NCI-H748 treated with DMSO at 0.1 percent for 48 hours (cell line): ENCODE data around the gene TCEA2.

Source experiments
- DNase-seq: peaks from one replicate; lab custom pipeline; 2025; lab: John Stamatoyannopoulos, UW

The TCEA2 gene

GRCh38 chr20:64035933-64036345 is 27.1 kb upstream of the TCEA2 start, which contains the start of gene C20orf204:
Gene C20orf204, plus strand, starts transcription at chr20:64036182. Its CDS starts 142 bp downstream, at chr20:64036324.
- DNase-seq: no peak

DNA sequence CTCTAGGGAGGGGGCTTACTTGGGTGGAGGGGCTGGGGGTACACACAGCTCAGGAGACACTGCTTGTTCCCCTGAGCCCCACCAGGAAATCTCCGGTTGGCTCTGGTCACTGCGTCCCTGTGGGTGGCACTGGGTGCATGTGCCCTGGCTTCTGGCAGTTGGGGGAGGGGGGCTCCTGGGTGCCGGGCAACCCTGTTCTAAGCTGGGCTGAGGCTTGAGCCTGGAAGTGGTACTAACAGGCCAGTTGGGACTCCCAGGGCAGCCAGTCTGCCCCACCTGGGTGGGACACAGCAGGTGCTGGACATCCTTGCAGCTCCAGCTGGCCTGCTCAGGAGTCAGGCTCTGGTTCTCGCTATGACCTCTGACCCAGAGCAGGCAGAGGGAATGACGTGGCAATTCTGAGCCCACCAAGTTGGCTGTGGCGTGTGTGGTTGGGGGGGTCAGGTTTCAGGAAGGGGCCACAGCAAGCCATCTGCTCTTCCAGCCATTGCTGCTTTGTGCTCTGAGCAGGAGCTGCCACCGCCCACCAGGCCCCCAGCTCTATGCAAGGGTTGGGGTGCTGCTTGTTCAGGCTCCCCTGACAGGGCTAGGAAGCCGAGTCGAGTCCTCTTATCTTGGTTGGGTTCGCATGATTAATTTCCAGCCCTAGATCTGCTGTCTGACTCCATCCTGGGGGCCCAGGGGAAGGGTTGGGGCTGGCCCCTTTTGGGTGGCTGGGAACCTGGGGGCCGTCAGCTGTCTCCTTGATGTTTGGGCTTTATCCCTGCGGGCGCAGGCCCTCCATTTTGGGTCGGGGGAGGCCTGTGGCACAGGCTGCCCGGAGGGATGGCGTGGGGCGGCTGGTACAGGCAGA is 26.4 kb upstream of the TCEA2 start:
- DNase-seq: no peak

GRCh38 chr20:64037199-64037497 is 25.9 kb upstream of the TCEA2 start:
- no peak for DNase-seq

DNA sequence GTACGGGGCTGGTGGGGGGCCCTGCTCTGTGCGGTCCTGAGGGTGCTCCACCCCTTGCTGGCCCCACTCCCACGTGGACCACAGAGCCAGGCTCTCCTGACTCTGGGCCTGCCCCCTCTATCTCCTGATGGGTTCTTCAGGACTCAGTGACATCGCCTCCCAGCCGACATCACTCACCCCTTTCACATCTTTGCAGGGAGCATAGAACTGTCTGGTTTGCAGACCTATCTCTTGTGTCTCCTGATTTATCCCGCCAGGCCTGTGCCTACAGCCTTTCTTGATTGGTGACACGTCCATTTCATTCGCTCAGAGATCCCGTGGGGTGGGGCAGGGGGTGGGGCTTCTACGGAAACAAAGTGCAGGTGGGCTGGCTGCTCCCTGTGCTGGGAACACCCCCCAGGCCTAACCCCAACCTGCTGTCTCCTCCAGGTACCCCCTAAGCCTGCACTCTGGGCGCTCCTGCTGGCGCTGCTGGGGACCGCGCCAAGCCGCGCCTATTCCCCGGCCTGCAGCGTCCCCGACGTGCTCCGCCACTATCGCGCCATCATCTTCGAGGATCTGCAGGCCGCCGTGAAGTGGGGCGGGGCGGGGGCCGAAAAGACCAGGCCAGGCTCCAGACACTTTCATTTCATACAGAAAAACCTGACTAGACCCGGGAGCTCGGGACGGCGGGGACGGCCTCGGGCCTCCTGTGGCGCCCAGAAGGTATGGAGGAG is 25.3 kb upstream of the TCEA2 start:
- no peak for DNase-seq

DNA sequence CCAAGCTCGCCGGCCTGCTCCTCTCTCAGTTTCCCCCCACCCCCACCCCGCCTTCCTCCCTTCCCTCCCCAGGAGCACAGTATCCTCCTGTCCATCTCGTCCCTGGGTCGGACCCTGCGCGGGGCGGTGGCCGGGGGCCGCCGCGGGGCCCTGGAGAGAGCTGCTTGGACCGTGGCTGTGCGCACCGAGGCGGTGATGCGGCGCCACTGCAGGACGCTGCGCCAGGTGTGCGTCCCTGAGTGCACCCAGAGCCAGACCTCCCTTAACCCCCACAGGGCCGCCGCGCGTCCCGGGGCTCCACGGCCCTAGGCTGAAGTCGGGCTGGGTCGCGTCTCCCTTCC is 24.8 kb upstream of the TCEA2 start:
- DNase-seq: no peak

- no peak for DNase-seq
Observed at GRCh38 chr20:64038565-64039292, 24.3 kb upstream of the TCEA2 start.

- no peak for DNase-seq
Observed at GRCh38 chr20:64039293-64040160, 23.5 kb upstream of the TCEA2 start.

GRCh38 chr20:64040231-64041039 is 22.6 kb upstream of the TCEA2 start:
- DNase-seq: no peak

DNA sequence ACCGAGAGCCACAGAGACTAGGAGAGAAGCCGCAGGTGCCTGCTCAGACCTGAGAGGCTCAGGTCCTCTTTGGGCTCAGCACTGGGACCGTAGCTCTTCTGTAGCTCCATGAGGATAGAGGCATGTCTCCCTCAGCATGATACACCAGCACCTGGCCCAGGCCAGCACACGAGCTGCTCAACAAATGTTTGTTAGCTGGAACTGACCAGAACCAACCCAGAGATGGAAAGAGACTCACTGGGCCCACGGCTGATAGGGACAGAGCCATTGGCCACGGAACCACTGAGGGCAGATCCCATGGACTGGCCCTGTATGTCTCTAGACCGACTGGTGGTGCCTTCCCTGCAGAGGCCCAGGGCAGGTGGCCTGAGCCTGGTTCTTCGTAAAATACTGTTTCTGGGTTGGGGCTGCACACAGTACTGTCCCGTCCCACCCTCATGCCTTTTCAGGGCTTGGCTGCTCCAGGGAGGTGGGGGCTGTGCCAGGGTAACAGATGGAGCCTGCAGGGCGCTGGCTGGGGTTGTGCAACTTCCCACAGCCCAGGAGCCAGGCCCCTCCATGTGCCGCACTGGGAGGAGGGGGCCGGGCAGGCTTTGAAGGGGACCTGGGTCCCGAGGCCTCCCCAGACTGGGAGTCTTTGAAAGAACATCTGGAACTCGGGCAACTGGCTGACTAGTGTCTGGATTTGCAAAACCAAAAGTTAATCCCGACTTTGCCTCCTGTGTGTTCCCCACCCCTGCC is 21.8 kb upstream of the TCEA2 start:
- no peak for DNase-seq

- DNase-seq: no peak
Observed at GRCh38 chr20:64041781-64042053, 21.3 kb upstream of the TCEA2 start.

DNA sequence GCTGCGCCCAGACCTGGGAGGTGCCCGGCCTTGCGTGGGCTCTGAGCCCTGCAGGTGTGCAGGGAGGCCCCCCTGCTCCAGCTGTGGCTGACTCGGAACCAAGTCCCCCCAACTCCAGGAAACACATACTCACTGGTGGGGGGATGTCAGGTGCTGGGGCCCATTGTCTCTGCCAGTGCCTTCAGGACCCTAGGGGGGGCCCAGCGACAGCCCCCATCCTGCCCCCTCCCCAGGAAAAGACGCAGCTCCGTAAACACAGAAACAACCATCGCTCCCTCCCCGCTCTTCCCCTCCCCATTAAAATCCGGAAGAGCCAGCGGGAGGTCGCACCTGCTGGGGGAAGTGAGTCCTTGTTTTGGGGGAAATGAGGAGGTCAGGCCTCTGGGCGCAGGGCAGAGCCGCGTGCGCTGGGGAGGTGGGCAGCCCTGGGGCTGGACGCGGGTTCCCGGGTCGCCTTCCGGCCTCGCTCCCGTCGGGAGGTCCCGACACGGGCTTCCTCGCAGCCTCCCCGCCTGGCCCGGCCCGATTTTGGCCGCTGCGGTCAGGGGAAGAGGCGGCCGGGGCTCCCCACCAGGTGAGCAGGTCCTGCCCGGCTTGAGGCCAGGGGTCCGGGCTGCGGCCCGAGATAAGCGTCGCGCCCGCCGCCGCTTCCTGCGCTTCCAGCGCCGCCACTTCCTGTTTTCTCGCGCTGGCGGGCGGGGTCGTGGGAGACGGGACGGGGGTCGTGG is 20.8 kb upstream of the TCEA2 start:
- DNase-seq: no peak

DNA sequence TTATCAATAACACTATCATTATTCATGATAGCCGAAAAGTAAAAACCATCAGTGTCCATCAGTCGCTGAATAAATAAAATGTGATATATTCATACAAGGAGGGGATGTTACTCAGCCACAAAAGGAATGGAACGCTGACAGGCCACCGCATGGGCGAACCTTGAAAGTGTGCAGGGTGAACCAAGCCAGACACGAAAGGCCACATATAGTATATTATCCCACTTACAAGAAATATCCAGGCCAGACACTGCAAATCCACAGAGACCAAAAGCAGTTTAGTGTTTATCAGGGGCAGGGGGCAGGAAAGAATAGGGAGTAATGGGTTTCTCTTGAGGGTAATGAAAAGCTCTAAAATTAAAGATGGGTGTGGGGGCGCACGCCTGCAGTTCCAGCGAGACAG is 19.2 kb upstream of the TCEA2 start:
- no peak for DNase-seq

DNA sequence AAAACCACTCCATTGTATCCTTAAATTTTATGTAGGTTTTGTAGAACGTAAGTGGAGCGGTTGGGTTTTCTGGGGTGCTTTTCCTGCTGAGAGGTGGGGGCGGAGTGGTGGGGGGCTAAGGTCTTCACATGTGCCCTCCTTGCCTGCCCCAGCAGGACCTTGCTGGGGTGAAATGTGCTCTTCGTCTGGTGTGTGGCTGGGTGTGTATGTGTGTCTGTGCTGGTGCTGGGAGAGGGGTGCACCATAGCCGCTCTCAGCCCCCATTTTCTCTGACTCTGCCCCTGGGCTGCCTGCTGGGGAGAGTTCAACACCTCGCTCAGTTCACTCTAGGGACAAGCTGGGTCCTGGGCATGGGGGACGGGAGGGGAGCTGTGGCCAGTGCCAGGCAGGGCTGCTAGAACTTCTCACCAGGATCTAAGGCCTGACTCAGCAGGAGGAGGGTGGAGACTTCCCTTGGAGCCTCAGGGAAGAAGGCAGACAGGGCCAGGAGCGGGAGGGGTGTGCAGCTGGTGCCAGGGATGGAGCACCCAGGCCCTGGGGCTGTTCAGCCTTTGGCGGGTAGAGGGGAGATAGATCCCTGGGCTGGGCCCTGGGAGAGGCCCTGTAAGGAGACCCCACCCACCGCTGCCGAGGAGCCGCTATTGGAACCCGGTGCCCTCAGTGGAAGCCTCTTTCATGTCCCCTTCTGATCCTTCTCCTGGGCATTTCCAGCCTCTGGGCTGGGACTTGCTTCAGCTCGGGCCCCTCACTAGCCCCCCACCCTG is 18.3 kb upstream of the TCEA2 start:
- no peak for DNase-seq

- no peak for DNase-seq
Observed at GRCh38 chr20:64045346-64046011, 17.5 kb upstream of the TCEA2 start.

DNA sequence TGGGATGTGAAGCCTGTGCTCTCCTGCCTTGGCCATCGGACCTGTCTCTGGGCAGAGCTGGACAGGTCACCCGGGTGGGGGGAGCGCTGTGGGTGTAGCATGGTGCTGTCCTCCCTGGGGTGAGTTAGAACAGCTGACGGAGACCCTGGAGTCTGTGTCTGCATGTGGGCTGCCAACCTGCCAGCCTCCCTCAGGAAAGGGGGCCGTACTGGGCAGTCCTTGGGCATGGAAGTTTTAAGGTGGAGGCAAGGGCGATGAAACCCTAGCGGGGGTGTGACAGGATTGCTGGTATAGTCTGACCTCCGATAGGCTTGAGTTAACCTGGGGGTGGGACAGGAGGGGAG is 16.0 kb upstream of the TCEA2 start:
- no peak for DNase-seq

DNA sequence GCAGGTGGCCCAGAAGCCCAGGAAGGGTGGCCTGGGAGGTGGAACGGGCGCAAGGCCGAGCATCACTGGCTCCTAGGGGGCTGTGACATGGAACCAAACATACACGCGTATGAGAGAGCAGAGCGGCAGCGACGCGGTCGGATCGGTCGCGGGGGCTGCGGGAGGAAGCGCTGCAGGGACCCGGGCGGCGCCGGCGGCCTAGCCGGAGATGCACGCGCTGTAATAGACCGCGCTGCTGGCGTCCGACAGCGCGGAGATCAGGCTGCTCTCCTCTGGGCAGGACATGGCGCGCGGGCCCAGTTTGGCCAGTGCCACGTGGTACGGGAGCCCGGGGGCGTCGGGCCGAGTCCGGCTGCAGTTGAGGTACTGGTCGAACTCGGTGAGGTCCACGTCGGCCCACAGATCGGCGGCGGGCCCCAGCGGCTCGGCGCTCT is 15.0 kb upstream of the TCEA2 start:
- no peak for DNase-seq

DNA sequence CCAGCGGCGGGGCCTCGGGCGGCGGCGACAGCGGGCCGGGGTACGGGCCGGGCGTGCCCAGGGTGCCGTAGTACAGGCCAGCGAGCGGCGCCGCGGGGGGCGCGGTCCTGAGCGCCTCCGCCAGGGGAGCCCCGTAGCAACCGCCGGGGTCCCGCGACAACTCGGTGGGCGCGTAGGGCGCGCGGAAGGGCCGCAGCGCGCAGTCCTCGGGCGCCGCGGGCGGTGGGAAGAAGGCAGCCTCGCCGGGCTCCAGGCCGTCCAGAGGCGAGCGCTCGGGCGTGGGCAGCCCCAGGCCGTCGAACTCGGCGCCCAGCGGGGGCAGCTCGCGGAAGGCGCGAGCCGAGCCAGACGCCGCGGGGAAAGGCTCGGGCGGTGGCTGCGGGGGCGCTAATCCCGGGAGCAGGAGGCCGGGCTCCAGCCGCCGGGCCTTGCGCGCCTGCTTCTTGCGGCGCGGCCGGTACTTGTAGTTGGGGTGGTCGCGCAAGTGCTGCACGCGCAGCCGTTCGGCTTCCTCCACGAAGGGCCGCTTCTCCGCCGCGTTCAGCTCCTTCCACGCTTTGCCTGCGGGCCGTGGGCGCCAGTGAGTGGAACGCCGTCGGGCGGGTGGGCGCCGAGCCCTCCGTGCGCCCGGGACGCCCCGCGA is 14.5 kb upstream of the TCEA2 start:
- no peak for DNase-seq
